NCI-H774 (cell line): ENCODE data around the gene OSBPL10.

Experiments
- DNase-seq: peaks from one replicate; lab custom pipeline; 2025; lab: John Stamatoyannopoulos, UW

Gene OSBPL10

GRCh38 chr3:31661993-31662670 is 318.9 kb downstream of the OSBPL10 start:
- no peak for DNase-seq

GRCh38 chr3:31661286-31661685 is 319.8 kb downstream of the OSBPL10 start:
- DNase-seq = no peak

- DNase-seq = no peak
These were observed 321.8 kb downstream of the OSBPL10 start for GRCh38 chr3:31659246-31659645.

GRCh38 chr3:31654998-31655397 is 326.1 kb downstream of the OSBPL10 start:
- DNase-seq = no peak

- no peak for DNase-seq
These were observed 327.6 kb downstream of the OSBPL10 start for GRCh38 chr3:31653464-31653863.

GRCh38 chr3:31652296-31652695 is 328.8 kb downstream of the OSBPL10 start:
- DNase-seq = no peak

GRCh38 chr3:31648286-31648968 is 332.6 kb downstream of the OSBPL10 start:
- DNase-seq = no peak

- no peak for DNase-seq
These were observed 335.8 kb downstream of the OSBPL10 start for GRCh38 chr3:31645256-31645655.

- no peak for DNase-seq
These were observed 341.2 kb downstream of the OSBPL10 start for GRCh38 chr3:31639828-31640227.

GRCh38 chr3:31636694-31637442 is 344.2 kb downstream of the OSBPL10 start:
- DNase-seq = no peak

- DNase-seq = no peak
These were observed 345.0 kb downstream of the OSBPL10 start for GRCh38 chr3:31636049-31636448.

- no peak for DNase-seq
These were observed 345.5 kb downstream of the OSBPL10 start for GRCh38 chr3:31635545-31635944.

GRCh38 chr3:31634476-31634875 is 346.6 kb downstream of the OSBPL10 start:
- no peak for DNase-seq

GRCh38 chr3:31629054-31629453 is 352.0 kb downstream of the OSBPL10 start:
- no peak for DNase-seq

- no peak for DNase-seq
These were observed 355.7 kb downstream of the OSBPL10 start for GRCh38 chr3:31625358-31625757.

GRCh38 chr3:31624083-31624709 is 356.9 kb downstream of the OSBPL10 start:
- no peak for DNase-seq

- no peak for DNase-seq
These were observed 358.3 kb downstream of the OSBPL10 start for GRCh38 chr3:31622636-31623288.

- DNase-seq = no peak
These were observed 359.7 kb downstream of the OSBPL10 start for GRCh38 chr3:31621314-31621713.

GRCh38 chr3:31620656-31621055 is 360.4 kb downstream of the OSBPL10 start:
- no peak for DNase-seq

GRCh38 chr3:31616711-31617110 is 364.4 kb downstream of the OSBPL10 start:
- no peak for DNase-seq

GRCh38 chr3:31615071-31615875 is 365.8 kb downstream of the OSBPL10 start:
- no peak for DNase-seq
